ENCODE results near the gene ANKH. TPM values are rescaled to one million over a fixed set of nuclear protein-coding genes. Genes with fewer than 3 reads are reported as not detected.

Gene ANKH
- total and polyA plus RNA-seq, 3 experiments from 2014 or later = 47.0 to 80.5 (median 80.0) TPM

DNA sequence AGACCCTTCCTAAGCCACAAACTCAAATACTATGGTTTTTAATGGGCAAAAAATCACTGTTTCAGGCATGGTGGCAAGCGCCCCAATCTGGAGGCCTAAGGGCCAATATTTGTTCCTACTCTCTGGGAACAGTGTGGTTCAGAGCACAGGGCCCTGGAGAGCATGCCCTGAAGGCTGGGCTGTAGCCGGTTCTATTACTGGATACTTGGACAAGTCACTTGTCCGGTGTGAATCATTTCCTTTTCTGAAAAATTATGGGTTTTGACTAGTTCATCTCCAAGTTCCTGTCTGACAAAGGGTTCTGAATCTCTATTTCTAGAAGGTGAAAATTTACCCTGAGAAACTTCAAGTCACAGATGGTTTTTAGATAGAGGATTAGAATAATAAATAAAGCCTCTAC, 132.0 kb downstream of the ANKH start:
- Mint-ChIP-seq H3K9me3 (no peaks in the 10 kb centered on the region), H3K36me3 (peaks cover 0 to 83% (median 17%) of the 10 kb centered on the region in 3 donors), H3K4me3 (no peak overlapping the region), H3K27me3 (no peaks in the 10 kb centered on the region), H3K4me1 (peaks cover 0 to 10% (median 7%) of the 10 kb centered on the region in 3 donors), H3K27ac (no peak overlapping the region)
- H3K4me1 ChIP-seq (ENCODE audit: insufficient read depth, low read length) = peaks cover 6% of the 10 kb centered on the region
- H3K9me3 ChIP-seq (ENCODE audit: low read length) = no peaks in the 10 kb centered on the region
- DNase-seq = no peak
- ChIA-PET POLR2A (no interaction called here), CTCF (interaction anchor here (1.3 kb wide), 1 partner anchor 12 kb away, joined by 3 read pairs; no protein-coding TSS in a partner anchor)
- H3K36me3 ChIP-seq (ENCODE audit: insufficient read depth, low read length) = peaks cover 26% of the 10 kb centered on the region
- no peaks in the 10 kb centered on the region for H3K27me3 ChIP-seq (ENCODE audit: insufficient read depth, low read length, poor library complexity, severe bottlenecking)
- H3K27ac ChIP-seq (ENCODE audit: low read depth, low read length) = no peak overlapping the region
- no peak overlapping the region for H3K4me3 ChIP-seq (ENCODE audit: low read length)

DNA sequence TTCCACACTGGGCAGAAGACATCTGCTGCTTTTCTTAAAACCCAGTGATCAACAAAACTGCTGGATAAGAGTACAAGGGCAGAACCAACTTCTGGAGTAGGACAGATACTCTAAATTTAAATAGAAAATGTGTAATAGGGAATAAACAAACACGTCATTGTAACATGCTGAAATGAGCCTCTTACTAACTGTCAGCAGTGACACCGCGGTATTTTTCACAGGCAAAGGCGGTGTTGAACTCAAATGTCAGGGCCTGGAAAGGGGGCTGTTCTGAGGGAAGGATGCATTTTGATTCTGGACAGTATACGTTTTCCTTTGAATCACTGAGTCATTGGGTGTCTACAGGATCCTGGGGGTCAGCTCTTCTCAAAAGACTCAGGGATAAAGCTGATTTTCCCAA, 133.5 kb downstream of the ANKH start:
- H3K4me1 ChIP-seq (ENCODE audit: insufficient read depth, low read length) = peaks cover 6% of the 10 kb centered on the region
- ChIA-PET POLR2A (no interaction called here), CTCF (interaction anchor here (1.2 to 1.9 kb wide), 2 partner anchors 11 to 52 kb away, joined by 4 read pairs; no protein-coding TSS in a partner anchor)
- Mint-ChIP-seq H3K4me3 (no peak overlapping the region), H3K4me1 (peaks cover 0 to 5% (median 4%) of the 10 kb centered on the region in 3 donors), H3K27me3 (no peaks in the 10 kb centered on the region), H3K27ac (peak overlapping the region in 1 of 8 donors; percentile 10), H3K36me3 (peaks cover 0 to 83% (median 19%) of the 10 kb centered on the region in 3 donors), H3K9me3 (no peaks in the 10 kb centered on the region)
- peaks cover 28% of the 10 kb centered on the region for H3K36me3 ChIP-seq (ENCODE audit: insufficient read depth, low read length)
- H3K27me3 ChIP-seq (ENCODE audit: insufficient read depth, low read length, poor library complexity, severe bottlenecking) = no peaks in the 10 kb centered on the region
- no peak overlapping the region for H3K4me3 ChIP-seq (ENCODE audit: low read length)
- H3K9me3 ChIP-seq (ENCODE audit: low read length) = no peaks in the 10 kb centered on the region
- no peak overlapping the region for H3K27ac ChIP-seq (ENCODE audit: low read depth, low read length)
- no peak for DNase-seq

DNA sequence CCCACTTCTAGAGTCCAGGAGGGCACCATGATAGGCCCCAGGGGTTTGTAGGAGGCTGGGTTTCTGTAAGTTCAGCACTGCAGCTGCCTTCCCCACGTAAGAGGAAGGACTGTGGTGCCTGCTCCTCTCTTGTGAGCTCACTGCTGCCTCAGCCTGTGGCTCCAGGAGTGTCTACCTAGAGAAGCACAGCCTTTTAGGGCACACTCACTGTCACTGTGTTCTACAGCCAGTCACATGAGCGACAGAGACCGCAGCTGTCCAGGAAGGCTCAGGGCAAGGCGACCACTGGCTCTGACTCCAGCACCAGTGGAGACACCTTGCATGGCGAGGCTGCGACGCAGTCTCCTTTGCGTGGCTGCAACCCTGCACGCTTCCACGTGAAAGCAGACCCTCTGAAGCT, 134.3 kb downstream of the ANKH start:
- no peaks in the 10 kb centered on the region for H3K27me3 ChIP-seq (ENCODE audit: insufficient read depth, low read length, poor library complexity, severe bottlenecking)
- no peak for DNase-seq
- no peak overlapping the region for H3K4me3 Mint-ChIP-seq
- H3K4me1 ChIP-seq (ENCODE audit: insufficient read depth, low read length) = peaks cover 3% of the 10 kb centered on the region
- no peak overlapping the region for H3K27ac ChIP-seq (ENCODE audit: low read depth, low read length)
- H3K9me3 Mint-ChIP-seq = no peaks in the 10 kb centered on the region
- H3K36me3 ChIP-seq (ENCODE audit: insufficient read depth, low read length) = peaks cover 32% of the 10 kb centered on the region
- ChIA-PET CTCF (interaction anchor here (0.9 to 1.9 kb wide), 3 partner anchors 10 to 136 kb away, joined by 3 to 4 read pairs (median 4); no protein-coding TSS in a partner anchor), POLR2A (no interaction called here)
- no peak overlapping the region for H3K4me3 ChIP-seq (ENCODE audit: low read length)
- H3K27me3 Mint-ChIP-seq = no peaks in the 10 kb centered on the region
- H3K27ac Mint-ChIP-seq = peak overlapping the region in 2 of 8 donors; percentile 11 to 54
- peaks cover 0 to 81% (median 17%) of the 10 kb centered on the region in 3 donors for H3K36me3 Mint-ChIP-seq
- H3K4me1 Mint-ChIP-seq = peaks cover 0 to 5% (median 2%) of the 10 kb centered on the region in 3 donors
- H3K9me3 ChIP-seq (ENCODE audit: low read length) = no peaks in the 10 kb centered on the region

DNA sequence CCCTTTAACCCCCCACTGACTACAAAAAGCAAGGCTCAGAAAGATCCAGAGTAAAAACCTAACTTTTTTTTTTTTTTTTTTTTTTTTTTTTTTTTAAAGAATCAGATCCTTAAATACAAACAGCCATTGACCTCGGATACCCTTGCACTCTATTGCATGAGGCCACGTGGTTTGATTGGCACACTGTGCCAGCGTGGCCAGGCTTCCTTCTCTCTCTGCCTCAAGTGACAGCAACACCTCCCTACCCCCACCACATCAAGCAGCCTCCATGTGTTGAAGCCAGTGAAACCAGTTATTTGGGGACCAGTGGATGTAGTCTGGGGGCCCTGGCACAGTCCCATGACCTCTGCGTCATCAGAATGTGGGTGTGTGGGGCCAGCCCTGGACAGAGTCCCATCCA, 135.6 kb downstream of the ANKH start:
- H3K36me3 Mint-ChIP-seq = peaks cover 0 to 80% (median 14%) of the 10 kb centered on the region in 3 donors
- peak overlapping the region in 6 of 8 donors; percentile 27 to 80 (median 64) for H3K27ac Mint-ChIP-seq
- H3K4me1 ChIP-seq (ENCODE audit: insufficient read depth, low read length) = no peaks in the 10 kb centered on the region
- H3K4me3 ChIP-seq (ENCODE audit: low read length) = no peak overlapping the region
- H3K9me3 ChIP-seq (ENCODE audit: low read length) = no peaks in the 10 kb centered on the region
- DNase-seq = no peak
- H3K4me3 Mint-ChIP-seq = no peak overlapping the region
- ChIA-PET POLR2A (no interaction called here), CTCF (interaction anchor here (1.0 kb wide), 1 partner anchor 9 kb away, joined by 3 read pairs; no protein-coding TSS in a partner anchor)
- peaks cover 20% of the 10 kb centered on the region for H3K36me3 ChIP-seq (ENCODE audit: insufficient read depth, low read length)
- peaks cover 0 to 2% (median 0%) of the 10 kb centered on the region in 3 donors for H3K4me1 Mint-ChIP-seq
- no peak overlapping the region for H3K27ac ChIP-seq (ENCODE audit: low read depth, low read length)
- H3K27me3 Mint-ChIP-seq = no peaks in the 10 kb centered on the region
- no peaks in the 10 kb centered on the region for H3K27me3 ChIP-seq (ENCODE audit: insufficient read depth, low read length, poor library complexity, severe bottlenecking)
- no peaks in the 10 kb centered on the region for H3K9me3 Mint-ChIP-seq

DNA sequence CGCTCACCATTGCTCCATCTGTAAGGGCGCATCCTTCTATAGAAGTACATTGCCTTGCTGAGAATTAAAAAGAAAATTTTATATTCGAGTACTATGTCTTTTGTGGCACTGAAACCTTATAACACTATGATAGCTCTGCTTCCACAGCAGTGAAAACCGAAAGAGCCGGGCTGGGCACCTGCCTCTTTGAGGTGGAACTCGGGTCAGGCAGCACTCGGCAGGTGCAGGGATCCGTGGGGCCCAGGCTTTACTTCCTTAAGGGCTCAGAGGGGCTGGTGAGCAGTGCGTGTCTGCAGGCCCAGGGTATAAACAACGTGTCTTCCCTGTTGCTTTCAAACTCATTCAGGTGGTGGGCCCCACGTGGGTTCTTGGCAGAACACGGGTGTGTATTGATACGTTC, 137.2 kb downstream of the ANKH start:
- Mint-ChIP-seq H3K27me3 (no peaks in the 10 kb centered on the region), H3K9me3 (no peaks in the 10 kb centered on the region), H3K36me3 (peaks cover 0 to 80% (median 13%) of the 10 kb centered on the region in 3 donors), H3K27ac (peak overlapping the region in 5 of 8 donors; percentile 27 to 84 (median 72)), H3K4me3 (no peak overlapping the region), H3K4me1 (peaks cover 0 to 2% (median 0%) of the 10 kb centered on the region in 3 donors)
- no peak for DNase-seq
- Histone ChIP-seq H3K4me1 (ENCODE audit: insufficient read depth, low read length) (no peaks in the 10 kb centered on the region), H3K4me3 (ENCODE audit: low read length) (no peak overlapping the region), H3K27me3 (ENCODE audit: insufficient read depth, low read length, poor library complexity, severe bottlenecking) (no peaks in the 10 kb centered on the region), H3K27ac (ENCODE audit: low read depth, low read length) (no peak overlapping the region), H3K36me3 (ENCODE audit: insufficient read depth, low read length) (peaks cover 7% of the 10 kb centered on the region), H3K9me3 (ENCODE audit: low read length) (no peaks in the 10 kb centered on the region)
- ChIA-PET POLR2A (no interaction called here), CTCF (no interaction called here)

DNA sequence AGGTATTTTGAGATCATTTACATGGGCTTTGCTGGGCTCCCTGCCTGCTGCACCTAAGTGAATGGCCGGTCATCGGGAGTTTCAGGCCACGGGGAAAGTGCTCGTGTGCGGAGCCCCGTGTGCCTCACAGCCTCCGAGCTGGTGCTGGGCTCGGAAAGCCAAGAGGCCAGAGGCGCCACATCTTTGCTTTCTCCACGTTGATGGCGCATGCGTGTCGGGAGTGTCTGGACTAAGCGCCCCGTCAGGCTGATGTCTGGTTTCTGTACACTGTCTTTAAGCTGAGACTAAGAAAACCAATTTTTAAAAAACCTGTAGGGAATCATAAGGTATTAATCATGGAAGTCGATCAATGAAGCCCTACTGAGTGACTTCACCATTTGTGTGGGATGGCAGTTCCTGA, 137.9 kb downstream of the ANKH start:
- Histone ChIP-seq H3K27ac (ENCODE audit: low read depth, low read length) (no peak overlapping the region), H3K9me3 (ENCODE audit: low read length) (no peaks in the 10 kb centered on the region), H3K36me3 (ENCODE audit: insufficient read depth, low read length) (peaks cover 6% of the 10 kb centered on the region), H3K4me3 (ENCODE audit: low read length) (no peak overlapping the region), H3K4me1 (ENCODE audit: insufficient read depth, low read length) (no peaks in the 10 kb centered on the region), H3K27me3 (ENCODE audit: insufficient read depth, low read length, poor library complexity, severe bottlenecking) (no peaks in the 10 kb centered on the region)
- ChIA-PET POLR2A (no interaction called here), CTCF (interaction anchor here (1.2 to 1.6 kb wide), 3 partner anchors 10 to 48 kb away, joined by 3 read pairs; no protein-coding TSS in a partner anchor)
- H3K27me3 Mint-ChIP-seq = no peaks in the 10 kb centered on the region
- H3K9me3 Mint-ChIP-seq = no peaks in the 10 kb centered on the region
- no peak overlapping the region for H3K4me3 Mint-ChIP-seq
- peak overlapping the region in 1 of 8 donors; percentile 70 for H3K27ac Mint-ChIP-seq
- peaks cover 0 to 76% (median 13%) of the 10 kb centered on the region in 3 donors for H3K36me3 Mint-ChIP-seq
- DNase-seq = no peak
- H3K4me1 Mint-ChIP-seq = peaks cover 0 to 2% (median 0%) of the 10 kb centered on the region in 3 donors

DNA sequence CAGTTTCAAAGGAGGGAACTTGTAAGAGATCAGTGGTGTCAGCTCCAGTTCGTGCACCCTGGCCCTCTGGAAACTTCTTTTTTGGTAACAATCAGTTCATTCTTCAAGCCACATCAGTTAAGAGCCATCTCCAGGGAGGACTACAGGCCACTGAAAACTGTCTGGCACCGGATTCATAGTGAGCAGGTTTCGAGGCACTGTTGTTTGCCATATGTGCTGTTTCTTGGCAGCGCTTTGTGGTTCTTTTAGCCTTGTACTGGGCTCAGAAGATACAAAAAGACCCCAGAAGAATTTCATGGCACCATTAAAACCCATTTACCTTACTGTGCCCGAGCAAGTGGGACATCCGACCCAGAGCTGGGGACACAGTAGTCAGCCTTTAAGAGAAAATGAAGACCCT, 138.6 kb downstream of the ANKH start:
- Mint-ChIP-seq H3K27me3 (no peaks in the 10 kb centered on the region), H3K27ac (peak overlapping the region in 3 of 8 donors; percentile 17 to 57 (median 48)), H3K4me3 (no peak overlapping the region), H3K4me1 (peaks cover 0 to 2% (median 0%) of the 10 kb centered on the region in 3 donors), H3K9me3 (no peaks in the 10 kb centered on the region), H3K36me3 (peaks cover 0 to 73% (median 13%) of the 10 kb centered on the region in 3 donors)
- Histone ChIP-seq H3K4me3 (ENCODE audit: low read length) (no peak overlapping the region), H3K27me3 (ENCODE audit: insufficient read depth, low read length, poor library complexity, severe bottlenecking) (no peaks in the 10 kb centered on the region), H3K9me3 (ENCODE audit: low read length) (no peaks in the 10 kb centered on the region), H3K27ac (ENCODE audit: low read depth, low read length) (no peak overlapping the region), H3K36me3 (ENCODE audit: insufficient read depth, low read length) (peaks cover 6% of the 10 kb centered on the region), H3K4me1 (ENCODE audit: insufficient read depth, low read length) (no peaks in the 10 kb centered on the region)
- ChIA-PET CTCF (interaction anchor here (1.0 to 1.6 kb wide), 4 partner anchors 9 to 270 kb away, joined by 3 to 4 read pairs (median 3); no protein-coding TSS in a partner anchor), POLR2A (no interaction called here)
- no peak for DNase-seq

DNA sequence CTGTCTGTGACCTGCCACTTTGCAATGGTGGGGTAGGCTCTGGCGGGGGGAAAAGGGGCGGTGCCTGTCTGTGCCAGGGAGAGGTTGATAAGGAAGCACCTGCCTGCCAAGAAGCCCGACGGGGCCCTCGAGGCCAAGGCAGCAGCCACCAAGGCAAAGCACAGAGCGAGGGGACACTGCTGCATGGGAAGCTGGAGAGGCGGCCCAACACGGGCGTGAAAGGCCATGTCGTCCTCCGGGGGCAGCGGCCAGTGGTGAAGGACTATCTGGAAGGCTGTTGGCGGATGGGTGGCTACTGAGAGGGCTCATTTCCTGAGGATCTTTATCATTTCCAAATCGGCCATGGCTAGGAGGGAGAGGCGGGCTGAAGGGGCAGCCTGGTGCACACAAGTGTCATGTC, 140.7 kb downstream of the ANKH start:
- no peaks in the 10 kb centered on the region for H3K9me3 ChIP-seq (ENCODE audit: low read length)
- H3K4me1 Mint-ChIP-seq = peaks cover 4 to 13% (median 5%) of the 10 kb centered on the region in 3 donors
- no peak overlapping the region for H3K27ac ChIP-seq (ENCODE audit: low read depth, low read length)
- no peaks in the 10 kb centered on the region for H3K27me3 ChIP-seq (ENCODE audit: insufficient read depth, low read length, poor library complexity, severe bottlenecking)
- no peak for DNase-seq
- ChIA-PET CTCF (no interaction called here), POLR2A (no interaction called here)
- H3K9me3 Mint-ChIP-seq = no peaks in the 10 kb centered on the region
- H3K36me3 Mint-ChIP-seq = peaks cover 5 to 73% (median 14%) of the 10 kb centered on the region in 3 donors
- peak overlapping the region in 4 of 8 donors; percentile 10 to 81 (median 62) for H3K27ac Mint-ChIP-seq
- no peak overlapping the region for H3K4me3 Mint-ChIP-seq
- H3K4me3 ChIP-seq (ENCODE audit: low read length) = no peak overlapping the region
- no peaks in the 10 kb centered on the region for H3K27me3 Mint-ChIP-seq
- H3K36me3 ChIP-seq (ENCODE audit: insufficient read depth, low read length) = peaks cover 12% of the 10 kb centered on the region
- H3K4me1 ChIP-seq (ENCODE audit: insufficient read depth, low read length) = no peaks in the 10 kb centered on the region

Data from CD8-positive, alpha-beta memory T cell (primary cell).